Measurements from ENCODE around the gene CCRL2.
A peak's percentile ranks its signal among the peaks of the same experiment; 100 is the strongest.
"Not testable (repeated sequence)": the region's sequence is repeated elsewhere in the genome, so short reads cannot be mapped to it uniquely, and the experiment has no call there.

The CCRL2 gene

GRCh38 chr3:46426476-46426875 lies 19.4 kb downstream of the CCRL2 start:
- not testable (repeated sequence) for H3K27ac Mint-ChIP-seq; H3K9me3 Mint-ChIP-seq; H3K36me3 Mint-ChIP-seq (ENCODE audit: low read depth); H3K4me1 Mint-ChIP-seq (ENCODE audit: low read depth); H3K4me3 Mint-ChIP-seq; H3K27me3 Mint-ChIP-seq

GRCh38 chr3:46427404-46427803 lies 20.3 kb downstream of the CCRL2 start:
- H3K4me1 Mint-ChIP-seq (ENCODE audit: low read depth); H3K4me3 Mint-ChIP-seq; H3K27ac Mint-ChIP-seq; H3K9me3 Mint-ChIP-seq; H3K27me3 Mint-ChIP-seq; H3K36me3 Mint-ChIP-seq (ENCODE audit: low read depth): not testable (repeated sequence)

- no peaks in the 10 kb centered on the region for H3K27me3 Mint-ChIP-seq
- peaks cover 6% of the 10 kb centered on the region for H3K4me1 Mint-ChIP-seq (ENCODE audit: low read depth)
- peaks cover 12% of the 10 kb centered on the region for H3K9me3 Mint-ChIP-seq
- peaks cover 5% of the 10 kb centered on the region for H3K36me3 Mint-ChIP-seq (ENCODE audit: low read depth)
- H3K4me3 Mint-ChIP-seq, result no peak overlapping the region
- H3K27ac Mint-ChIP-seq, result no peak overlapping the region
Measured at GRCh38 chr3:46427916-46428833, 21.1 kb downstream of the CCRL2 start.

- Mint-ChIP-seq H3K36me3 (ENCODE audit: low read depth) (peaks cover 5% of the 10 kb centered on the region), H3K27me3 (no peaks in the 10 kb centered on the region), H3K4me3 (no peak overlapping the region), H3K27ac (no peak overlapping the region), H3K4me1 (ENCODE audit: low read depth) (peaks cover 6% of the 10 kb centered on the region), H3K9me3 (peaks cover 12% of the 10 kb centered on the region)
Measured at GRCh38 chr3:46429250-46429649, 22.2 kb downstream of the CCRL2 start.

GRCh38 chr3:46429671-46430070 lies 22.6 kb downstream of the CCRL2 start:
- peaks cover 6% of the 10 kb centered on the region for H3K4me1 Mint-ChIP-seq (ENCODE audit: low read depth)
- peaks cover 5% of the 10 kb centered on the region for H3K36me3 Mint-ChIP-seq (ENCODE audit: low read depth)
- no peak overlapping the region for H3K27ac Mint-ChIP-seq
- no peak overlapping the region for H3K4me3 Mint-ChIP-seq
- H3K9me3 Mint-ChIP-seq, result peaks cover 12% of the 10 kb centered on the region
- no peaks in the 10 kb centered on the region for H3K27me3 Mint-ChIP-seq

GRCh38 chr3:46430879-46431278 lies 23.8 kb downstream of the CCRL2 start:
- H3K27ac Mint-ChIP-seq; H3K27me3 Mint-ChIP-seq; H3K4me3 Mint-ChIP-seq; H3K4me1 Mint-ChIP-seq (ENCODE audit: low read depth); H3K36me3 Mint-ChIP-seq (ENCODE audit: low read depth): not testable (repeated sequence)
- H3K9me3 Mint-ChIP-seq, result peaks cover 12% of the 10 kb centered on the region

GRCh38 chr3:46431905-46432304 lies 24.8 kb downstream of the CCRL2 start:
- H3K4me1 Mint-ChIP-seq (ENCODE audit: low read depth); H3K36me3 Mint-ChIP-seq (ENCODE audit: low read depth): not testable (repeated sequence)
- peaks cover 12% of the 10 kb centered on the region for H3K9me3 Mint-ChIP-seq

GRCh38 chr3:46433118-46433517 lies 26.1 kb downstream of the CCRL2 start:
- H3K27me3 Mint-ChIP-seq; H3K4me3 Mint-ChIP-seq; H3K36me3 Mint-ChIP-seq (ENCODE audit: low read depth); H3K27ac Mint-ChIP-seq; H3K4me1 Mint-ChIP-seq (ENCODE audit: low read depth): not testable (repeated sequence)
- peaks cover 12% of the 10 kb centered on the region for H3K9me3 Mint-ChIP-seq

More at GRCh38 chr3:46431905-46432304, 24.8 kb downstream of the CCRL2 start:
- not testable (repeated sequence) for H3K4me3 Mint-ChIP-seq, H3K27me3 Mint-ChIP-seq, H3K27ac Mint-ChIP-seq

- Mint-ChIP-seq H3K4me3 (no peak overlapping the region), H3K27me3 (no peaks in the 10 kb centered on the region), H3K4me1 (ENCODE audit: low read depth) (peaks cover 6% of the 10 kb centered on the region), H3K9me3 (peaks cover 12% of the 10 kb centered on the region), H3K27ac (no peak overlapping the region), H3K36me3 (ENCODE audit: low read depth) (peaks cover 5% of the 10 kb centered on the region)
Measured at GRCh38 chr3:46433841-46434240, 26.8 kb downstream of the CCRL2 start.

- Mint-ChIP-seq H3K4me3 (no peak overlapping the region), H3K27me3 (no peaks in the 10 kb centered on the region), H3K36me3 (ENCODE audit: low read depth) (peaks cover 5% of the 10 kb centered on the region), H3K27ac (no peak overlapping the region), H3K9me3 (peaks cover 12% of the 10 kb centered on the region), H3K4me1 (ENCODE audit: low read depth) (peaks cover 7% of the 10 kb centered on the region)
Measured at GRCh38 chr3:46435081-46435726, 28.1 kb downstream of the CCRL2 start.

GRCh38 chr3:46438831-46439230 lies 31.8 kb downstream of the CCRL2 start:
- no peaks in the 10 kb centered on the region for H3K36me3 Mint-ChIP-seq (ENCODE audit: low read depth)
- no peak overlapping the region for H3K27ac Mint-ChIP-seq
- no peak overlapping the region for H3K4me3 Mint-ChIP-seq
- H3K27me3 Mint-ChIP-seq, result no peaks in the 10 kb centered on the region
- peaks cover 26% of the 10 kb centered on the region for H3K4me1 Mint-ChIP-seq (ENCODE audit: low read depth)
- no peaks in the 10 kb centered on the region for H3K9me3 Mint-ChIP-seq

GRCh38 chr3:46440531-46441294 lies 33.7 kb downstream of the CCRL2 start:
- H3K27me3 Mint-ChIP-seq, result no peaks in the 10 kb centered on the region
- H3K4me3 Mint-ChIP-seq, result peak overlapping the region; percentile 31
- peaks cover 26% of the 10 kb centered on the region for H3K4me1 Mint-ChIP-seq (ENCODE audit: low read depth)
- peak overlapping the region; percentile 28 for H3K27ac Mint-ChIP-seq
- H3K36me3 Mint-ChIP-seq (ENCODE audit: low read depth), result no peaks in the 10 kb centered on the region
- no peaks in the 10 kb centered on the region for H3K9me3 Mint-ChIP-seq

- no peaks in the 10 kb centered on the region for H3K9me3 Mint-ChIP-seq
- no peaks in the 10 kb centered on the region for H3K36me3 Mint-ChIP-seq (ENCODE audit: low read depth)
- peaks cover 26% of the 10 kb centered on the region for H3K4me1 Mint-ChIP-seq (ENCODE audit: low read depth)
- H3K27me3 Mint-ChIP-seq, result no peaks in the 10 kb centered on the region
- H3K4me3 Mint-ChIP-seq, result no peak overlapping the region
- no peak overlapping the region for H3K27ac Mint-ChIP-seq
Measured at GRCh38 chr3:46442576-46443530, 35.8 kb downstream of the CCRL2 start.

GRCh38 chr3:46447228-46447985 lies 40.3 kb downstream of the CCRL2 start:
- Mint-ChIP-seq H3K27ac (no peak overlapping the region), H3K4me3 (no peak overlapping the region), H3K9me3 (no peaks in the 10 kb centered on the region), H3K4me1 (ENCODE audit: low read depth) (peaks cover 2% of the 10 kb centered on the region), H3K36me3 (ENCODE audit: low read depth) (no peaks in the 10 kb centered on the region), H3K27me3 (peaks cover 8% of the 10 kb centered on the region)
